CD1c-positive myeloid dendritic cell (primary cell): ENCODE data around the gene KRT5.

Experiments
- DNase-seq: peaks from one replicate; pipeline ENCODE4 v3.0.0-alpha.2; 2016; ENCODE audit errors: extremely low spot score

Gene KRT5

DNA sequence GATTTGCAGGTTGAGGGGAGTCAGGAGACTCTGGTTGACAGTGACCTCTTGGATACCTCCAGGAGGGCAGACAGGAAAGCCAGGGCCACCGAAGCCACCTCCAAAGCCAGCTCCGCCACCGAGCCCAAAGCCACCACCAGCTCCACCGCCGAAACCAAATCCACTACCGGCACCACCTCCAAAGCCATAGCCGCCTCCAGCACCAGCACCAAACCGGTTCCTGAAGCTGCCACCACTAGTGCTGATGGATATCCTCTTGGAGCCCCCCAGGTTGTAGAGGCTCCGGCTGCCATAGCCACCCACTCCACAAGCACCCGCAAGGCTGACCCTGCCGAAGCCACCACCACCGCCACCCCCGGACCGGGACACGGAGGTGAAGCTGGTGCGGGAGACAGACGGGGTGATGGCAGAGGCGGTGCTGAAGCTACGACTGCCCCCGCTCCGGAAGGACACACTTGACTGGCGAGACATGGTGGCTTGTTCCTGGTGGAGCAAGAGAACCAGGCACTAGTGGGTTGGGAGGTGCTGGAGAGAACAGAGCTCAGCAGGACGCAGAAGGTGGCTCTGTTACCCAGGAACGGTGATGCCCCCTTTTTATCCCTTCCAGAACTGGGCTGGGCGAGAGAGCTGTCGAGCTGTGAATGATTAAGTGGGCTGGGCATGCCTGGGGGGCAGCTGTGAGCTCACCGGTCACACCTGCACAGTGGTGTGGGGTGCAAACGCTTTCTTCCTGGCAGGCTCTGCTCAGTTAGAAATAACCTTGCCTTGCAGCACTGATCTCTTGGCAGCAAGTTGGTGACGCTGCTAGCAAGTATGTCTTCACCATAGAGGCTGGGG, at the start of gene KRT5:
Gene KRT5 (minus strand): TSS at position 569 of the 837 bp plus-strand sequence. CDS start 98 bp downstream, at position 471.
- no peak for DNase-seq

GRCh38 chr12:52568111-52568510, 47.9 kb upstream of the KRT5 start:
- no peak for DNase-seq

DNA sequence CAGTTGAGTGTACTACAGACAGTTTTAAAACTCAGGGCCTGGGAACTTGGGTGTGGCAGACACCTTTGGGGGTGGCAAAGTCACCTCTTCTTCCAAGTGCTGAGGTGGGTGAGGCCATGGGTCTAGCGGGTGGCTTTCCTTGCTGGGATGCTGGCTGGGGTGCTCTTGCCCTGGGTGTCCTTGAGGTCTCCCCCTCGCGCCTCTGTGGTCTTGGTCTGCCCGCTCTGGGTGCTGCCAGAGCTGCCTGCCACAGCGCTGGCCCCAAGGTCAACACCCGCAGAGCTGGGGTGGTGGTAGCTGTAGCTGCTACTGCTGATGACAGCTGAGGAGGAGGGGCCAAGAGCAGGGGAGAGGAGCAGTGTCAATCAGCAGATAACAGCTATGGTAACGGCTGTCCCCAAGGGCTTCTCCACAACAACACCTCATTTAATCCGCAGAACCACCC, 46.7 kb upstream of the KRT5 start:
- peak; percentile 11 for DNase-seq

- DNase-seq: no peak
Measured at GRCh38 chr12:52564582-52564981, 44.4 kb upstream of the KRT5 start.

DNA sequence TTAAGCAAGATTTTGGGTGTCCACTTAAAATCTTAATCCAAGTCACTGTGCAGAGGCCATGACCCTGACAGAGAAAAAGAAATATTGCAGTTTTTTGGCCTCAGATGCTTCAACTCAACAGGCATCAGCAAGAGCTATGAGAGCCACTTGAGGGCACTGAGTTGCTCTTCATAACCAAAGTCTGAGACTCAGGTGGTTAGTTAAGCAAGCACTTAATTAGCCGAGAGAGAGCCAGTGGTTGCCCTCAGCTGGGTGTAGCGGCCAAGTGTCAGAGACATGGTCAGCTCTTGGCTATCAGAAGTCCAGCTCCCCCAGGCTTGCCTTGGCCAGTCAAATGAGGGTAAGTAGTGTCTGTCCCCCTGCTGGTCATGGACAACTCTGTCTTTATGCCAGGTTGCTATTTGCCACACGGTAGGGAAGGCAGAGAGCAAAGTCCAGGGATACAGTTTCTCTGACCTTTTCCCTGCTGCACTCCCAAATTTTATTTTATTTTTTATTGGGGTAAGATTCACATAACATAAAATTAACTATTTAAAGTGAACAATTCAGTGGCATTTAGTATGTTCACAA, 41.8 kb upstream of the KRT5 start:
- DNase-seq: no peak

DNA sequence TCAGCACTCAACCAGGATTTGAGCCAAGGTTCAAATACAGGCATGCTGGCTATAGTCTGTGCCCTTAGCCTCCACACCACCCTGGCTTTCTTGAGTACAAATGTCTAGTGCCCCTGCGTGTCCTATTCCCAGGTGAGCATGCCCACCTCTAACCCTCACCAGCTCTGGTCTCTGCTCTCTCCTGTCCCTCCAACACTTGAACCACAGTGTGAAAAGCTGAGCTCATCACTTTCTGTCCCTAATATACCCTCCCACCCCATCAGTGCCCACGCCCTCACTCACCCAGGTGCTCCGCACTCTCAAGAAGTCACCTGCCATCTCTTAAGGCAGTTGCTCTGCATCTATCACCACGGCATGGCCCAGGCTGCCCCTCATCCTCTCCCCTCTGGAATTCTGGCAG, 39.8 kb upstream of the KRT5 start:
- DNase-seq: no peak

DNA sequence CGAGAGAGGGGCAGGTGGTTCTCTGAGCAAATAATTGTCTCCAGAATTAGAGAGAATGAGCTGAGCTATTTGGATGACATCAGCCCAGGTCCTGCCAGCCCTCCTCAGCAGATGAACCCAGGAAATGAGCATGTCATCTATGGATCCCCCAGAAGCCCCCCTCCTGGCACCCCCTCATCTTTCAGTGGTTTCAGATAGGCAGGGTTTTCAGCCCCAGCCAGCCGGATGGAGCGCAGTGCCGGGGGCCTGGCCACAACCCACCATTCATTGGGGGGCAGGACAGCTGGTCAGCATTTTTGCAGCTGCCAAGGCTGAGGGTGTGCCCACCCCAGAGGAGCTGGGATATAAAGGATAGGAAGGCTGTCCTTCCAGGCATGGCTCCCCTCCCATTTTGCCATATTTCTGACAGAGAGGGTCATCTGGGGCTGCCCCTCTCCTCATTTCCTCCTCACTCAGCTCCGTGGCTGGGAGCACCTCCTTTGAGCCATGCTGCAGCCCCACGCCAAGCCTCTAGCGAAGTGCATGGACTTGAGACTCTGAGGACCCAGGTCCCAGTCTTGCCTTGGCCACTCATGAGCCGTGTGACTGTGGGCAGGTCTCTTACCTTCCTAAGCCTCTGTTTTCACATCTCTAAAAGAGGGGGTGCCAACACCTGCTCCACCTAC, 38.7 kb upstream of the KRT5 start:
- no peak for DNase-seq

- DNase-seq: no peak
Measured at GRCh38 chr12:52557476-52557875, 37.3 kb upstream of the KRT5 start.

- no peak for DNase-seq
Measured at GRCh38 chr12:52555577-52555976, 35.4 kb upstream of the KRT5 start.

DNA sequence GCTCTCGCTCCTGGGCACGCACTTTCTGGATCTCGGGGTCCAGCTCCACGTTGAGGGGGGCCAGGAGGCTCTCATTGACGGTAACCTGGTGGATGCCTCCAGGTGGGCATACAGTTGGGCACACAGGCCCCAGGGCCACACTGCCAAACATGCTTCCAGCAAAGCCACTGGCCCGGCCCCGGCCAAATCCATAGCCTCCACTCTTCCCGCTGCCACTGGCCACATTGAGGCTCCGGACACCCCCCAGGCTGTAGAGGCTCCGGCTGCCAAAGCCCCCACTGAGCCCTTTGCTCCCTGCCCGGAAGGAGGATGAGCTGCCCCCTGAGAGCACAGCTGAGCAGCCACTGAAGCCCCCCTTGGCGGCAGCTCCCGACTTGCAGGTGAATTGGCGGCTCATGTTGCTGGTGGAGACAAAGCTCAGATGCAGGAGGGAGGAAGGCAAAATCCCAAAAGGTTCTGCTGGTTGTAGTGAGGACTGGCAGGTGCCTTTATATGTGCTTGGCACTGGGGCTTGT, 32.5 kb upstream of the KRT5 start, which contains the start of gene KRT71:
Gene KRT71 (minus strand): TSS at position 465 of the 515 bp plus-strand sequence. CDS start 68 bp downstream, at position 397.
- no peak for DNase-seq

- no peak for DNase-seq
Measured at GRCh38 chr12:52552055-52552454, 31.9 kb upstream of the KRT5 start.

DNA sequence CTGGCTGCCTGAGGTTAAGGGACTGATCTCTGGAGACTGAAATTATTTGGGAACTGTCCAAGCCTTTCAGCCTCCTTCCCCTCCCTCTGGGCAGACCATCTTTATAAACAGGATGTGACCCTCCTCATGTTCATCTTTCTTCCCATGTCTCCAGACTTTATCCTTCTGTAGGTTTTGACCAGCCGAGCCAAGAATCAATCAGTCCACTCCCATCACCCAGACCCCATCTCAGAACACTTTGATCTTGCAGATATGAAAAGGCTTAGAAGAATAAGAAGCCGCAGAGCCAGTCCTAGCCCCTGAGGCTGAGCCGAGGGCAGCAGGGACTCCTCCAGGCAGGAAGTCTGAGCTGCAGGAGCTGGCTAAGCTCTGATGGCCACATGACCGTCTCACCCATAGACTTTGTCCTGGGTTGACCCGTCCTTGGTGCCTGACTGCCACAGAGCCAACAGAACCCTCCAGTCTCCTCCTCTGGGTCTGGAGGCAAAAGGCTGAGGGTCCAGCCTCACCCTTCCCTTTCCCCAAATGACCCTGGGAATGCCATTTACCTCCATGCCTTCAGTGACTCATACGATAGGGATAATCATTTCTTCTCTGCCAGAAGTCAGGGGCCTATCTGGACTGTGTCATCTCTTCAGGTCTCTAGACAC, 31.1 kb upstream of the KRT5 start:
- DNase-seq: no peak

GRCh38 chr12:52546126-52546525, 25.9 kb upstream of the KRT5 start:
- no peak for DNase-seq

DNA sequence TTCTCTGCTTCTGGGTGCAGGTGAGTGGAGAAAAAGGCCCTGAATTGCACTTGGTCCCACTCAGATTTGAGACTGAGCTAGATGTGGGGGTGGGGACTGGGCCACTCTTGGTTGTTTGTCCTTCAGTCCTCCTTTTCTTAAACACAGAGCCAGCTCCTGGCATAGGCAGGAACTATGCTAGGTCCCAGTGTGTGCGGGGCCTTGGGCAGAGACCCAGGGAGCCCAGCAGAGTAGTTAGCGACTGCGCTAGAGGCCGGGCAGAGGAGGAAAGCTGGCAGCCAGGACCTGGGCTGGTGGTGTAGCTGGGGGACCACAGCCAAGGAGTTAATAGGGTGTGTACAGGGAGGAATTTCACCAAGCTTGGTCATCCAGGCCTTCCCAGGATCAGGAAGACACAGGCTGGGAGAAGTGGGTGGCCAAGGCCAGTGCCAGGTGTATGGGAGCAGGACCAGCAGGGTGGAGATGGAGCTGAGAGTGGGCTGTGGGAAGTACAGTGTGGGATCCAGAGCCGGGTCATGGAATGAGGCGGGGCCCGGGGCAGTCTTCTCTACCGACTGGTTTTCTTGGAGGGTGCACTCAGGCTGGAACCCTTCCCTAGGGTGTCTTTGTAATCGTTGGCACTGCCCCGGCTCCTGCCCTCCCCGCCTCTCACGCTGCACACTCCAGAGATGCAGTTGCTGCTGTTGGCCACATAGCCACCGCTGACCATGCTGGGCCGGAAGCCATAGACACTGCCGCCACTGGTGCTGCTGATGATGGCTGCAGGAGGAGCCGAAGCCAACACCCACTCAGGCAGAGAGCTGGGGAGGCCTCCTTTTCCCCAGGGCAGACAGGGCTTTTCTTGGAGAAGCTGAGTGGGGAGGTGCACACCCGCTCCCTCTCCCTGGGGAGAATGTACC, 24.0 kb upstream of the KRT5 start:
- DNase-seq: no peak

DNA sequence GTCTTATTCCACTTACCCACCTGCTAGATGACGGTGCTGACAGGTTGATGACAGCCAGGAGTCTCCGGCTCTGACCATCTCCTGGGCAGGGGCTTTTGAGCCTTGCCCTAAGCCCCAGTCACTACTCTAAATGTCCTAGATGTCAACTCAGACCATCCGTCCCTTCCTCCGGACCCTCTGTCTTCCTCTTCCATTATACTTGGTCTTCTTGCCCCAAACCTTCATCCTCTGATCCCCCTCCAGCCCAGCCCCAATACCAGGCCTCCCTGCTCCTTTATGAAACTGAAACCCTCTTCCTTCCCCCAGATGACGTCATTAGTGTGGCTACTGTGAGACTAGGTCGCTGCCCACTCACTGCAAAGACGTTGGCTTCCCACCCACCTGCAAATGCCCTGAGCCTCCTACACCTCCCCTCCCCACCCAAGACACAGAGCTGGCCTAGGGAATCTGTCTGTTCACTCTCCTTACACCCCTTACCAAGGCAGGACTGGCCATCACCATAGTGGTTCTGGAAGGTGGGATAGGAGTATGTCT, 22.7 kb upstream of the KRT5 start:
- DNase-seq: no peak

GRCh38 chr12:52542157-52542556, 22.0 kb upstream of the KRT5 start:
- no peak for DNase-seq

- DNase-seq: no peak
Measured at GRCh38 chr12:52541709-52542108, 21.5 kb upstream of the KRT5 start.

DNA sequence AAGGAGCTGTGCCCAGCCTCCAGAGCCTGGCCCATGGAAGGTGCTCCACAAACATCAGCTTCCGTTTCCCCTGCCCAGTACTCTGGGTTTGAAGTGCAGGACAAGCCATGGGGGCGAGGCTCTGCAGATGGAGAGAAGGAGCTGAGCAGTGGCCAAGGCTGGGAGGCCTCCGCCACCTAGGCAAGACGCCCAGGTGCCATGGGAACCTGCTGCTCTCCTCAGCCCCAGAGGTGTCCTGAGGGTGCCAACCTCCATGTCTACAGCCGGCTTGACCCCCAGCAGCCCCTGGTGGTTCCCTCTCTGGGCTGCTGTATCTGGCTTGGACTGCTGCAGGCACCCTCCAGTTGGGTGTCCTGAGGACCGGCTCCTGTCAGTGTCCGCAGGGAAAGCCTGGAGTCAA, 20.3 kb upstream of the KRT5 start:
- DNase-seq: no peak

- DNase-seq: no peak
Measured at GRCh38 chr12:52539821-52540173, 19.6 kb upstream of the KRT5 start.

GRCh38 chr12:52539083-52539820, 19.1 kb upstream of the KRT5 start:
- DNase-seq: no peak
